Neural crest cell (in vitro differentiated cells): ENCODE results near the gene EXOC4. TPM values are rescaled to one million over a fixed set of nuclear protein-coding genes. Genes with fewer than 3 reads are reported as not detected.

Experiments used
- DNase-seq: peaks from one replicate; pipeline ENCODE4 v3.0.0; 2021; ENCODE audit warnings: low read depth, mixed read lengths, low spot score
- H3K27ac Mint-ChIP-seq: one replicate; pipeline ENCODE4 v1.8.0; 2021; ENCODE audit warnings: mild to moderate bottlenecking, mixed read lengths; ENCODE audit not compliant: unreplicated experiment
- H3K27me3 Mint-ChIP-seq: 2 replicates; pipeline ENCODE4 v1.8.0; 2021; ENCODE audit warnings: low read depth, mild to moderate bottlenecking, mixed read lengths
- H3K36me3 Mint-ChIP-seq: 2 replicates; pipeline ENCODE4 v1.8.0; 2021; ENCODE audit warnings: low read depth, mild to moderate bottlenecking, mixed read lengths
- H3K4me1 Mint-ChIP-seq: 2 replicates; pipeline ENCODE4 v1.8.0; 2021; ENCODE audit warnings: mixed read lengths
- H3K4me3 Mint-ChIP-seq: one replicate; pipeline ENCODE4 v1.8.0; 2021; ENCODE audit warnings: mild to moderate bottlenecking, mixed read lengths
- H3K9me3 Mint-ChIP-seq: 2 replicates; pipeline ENCODE4 v1.8.0; 2021; ENCODE audit warnings: mixed read lengths
- CTCF ChIP-seq: fragments of 200-600 bp; sonication (generic); conservative IDR thresholded peaks from 2 replicates; pipeline ENCODE4 v1.5.0; 2021; ENCODE audit warnings: antibody characterized with exemption, mild to moderate bottlenecking
- total RNA-seq: library from RNA; stranded (reverse); gene quantifications from 2 replicates; pipeline ENCODE4 v1.2.1, GENCODE V29; 2021

The EXOC4 gene
- total RNA-seq, 1 donor from 2014 or later, result 79.7 TPM

DNA sequence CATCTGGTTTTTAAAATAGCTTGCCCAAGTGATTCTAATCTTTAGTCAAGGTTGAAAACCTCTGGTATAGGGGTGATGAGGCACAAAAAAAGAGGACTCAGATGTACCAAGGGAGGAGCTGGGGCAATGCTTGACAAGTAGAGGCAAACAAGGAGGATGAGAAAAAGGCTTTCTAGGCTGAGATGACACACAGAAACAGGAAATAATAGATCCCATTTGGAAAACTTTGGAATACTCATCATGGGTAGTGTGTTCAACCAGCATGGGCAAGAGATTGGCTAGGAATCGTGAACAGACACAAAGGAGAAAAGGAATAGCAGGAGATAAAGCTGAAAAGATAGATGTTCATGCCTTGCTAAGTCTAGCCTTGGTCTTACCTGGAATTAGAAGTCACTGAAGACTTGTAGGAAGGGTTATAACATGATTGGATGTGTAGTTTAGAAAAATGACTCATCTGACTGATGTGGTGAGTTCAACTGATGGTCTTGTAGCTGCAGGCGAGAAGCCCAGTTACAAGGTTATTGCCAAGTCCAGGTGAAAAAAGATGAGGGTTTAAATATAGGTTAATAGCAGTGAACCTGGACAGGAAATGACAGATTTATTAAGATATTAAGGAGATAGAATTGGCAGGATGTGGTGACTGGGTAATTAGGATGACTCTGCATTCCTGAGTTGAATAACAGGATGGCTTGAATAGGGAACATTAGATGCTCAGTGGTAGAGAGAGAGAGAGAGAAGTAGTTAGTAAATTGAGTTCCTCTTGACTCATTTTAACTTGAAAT is 660.2 kb downstream of the EXOC4 start:
- Mint-ChIP-seq H3K9me3 (no peaks in the 10 kb centered on the region), H3K4me3 (no peak overlapping the region), H3K4me1 (no peaks in the 10 kb centered on the region), H3K36me3 (peaks cover 4% of the 10 kb centered on the region), H3K27ac (no peak overlapping the region), H3K27me3 (no peaks in the 10 kb centered on the region)
- DNase-seq, result no peak
- no peak for TF ChIP-seq CTCF

- Mint-ChIP-seq H3K27me3 (no peaks in the 10 kb centered on the region), H3K27ac (no peak overlapping the region), H3K9me3 (peaks cover 2% of the 10 kb centered on the region)
Observed at GRCh38 chr7:133916621-133917020, 663.7 kb downstream of the EXOC4 start.

DNA sequence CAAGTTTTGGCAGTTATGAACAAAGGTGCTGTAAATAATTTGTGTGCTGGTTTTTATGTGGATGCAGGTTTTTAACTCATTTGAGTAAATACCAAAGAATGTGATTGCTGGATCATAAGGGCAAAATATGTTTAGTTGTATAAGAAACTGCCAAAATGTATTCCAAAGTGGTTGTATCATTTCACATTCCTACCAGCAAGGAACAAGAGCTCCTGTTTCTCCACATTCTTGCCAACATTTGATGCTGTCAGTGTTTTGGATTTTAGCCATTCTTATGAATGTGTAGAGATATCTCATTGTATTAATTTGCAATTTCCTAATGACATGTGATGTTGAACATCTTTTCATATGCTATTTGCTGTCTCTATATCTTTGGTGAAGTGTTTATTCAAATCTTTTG is 666.9 kb downstream of the EXOC4 start:
- TF ChIP-seq CTCF, result no peak
- Mint-ChIP-seq H3K4me1 (peaks cover under 1% of the 10 kb centered on the region), H3K4me3 (no peak overlapping the region), H3K27ac (no peak overlapping the region), H3K27me3 (no peaks in the 10 kb centered on the region), H3K9me3 (peaks cover 7% of the 10 kb centered on the region), H3K36me3 (peaks cover 27% of the 10 kb centered on the region)
- no peak for DNase-seq

More at GRCh38 chr7:133916621-133917020, 663.7 kb downstream of the EXOC4 start:
- peaks cover 25% of the 10 kb centered on the region for H3K36me3 Mint-ChIP-seq
- TF ChIP-seq CTCF, result no peak
- no peak overlapping the region for H3K4me3 Mint-ChIP-seq
- no peaks in the 10 kb centered on the region for H3K4me1 Mint-ChIP-seq
- DNase-seq, result no peak

DNA sequence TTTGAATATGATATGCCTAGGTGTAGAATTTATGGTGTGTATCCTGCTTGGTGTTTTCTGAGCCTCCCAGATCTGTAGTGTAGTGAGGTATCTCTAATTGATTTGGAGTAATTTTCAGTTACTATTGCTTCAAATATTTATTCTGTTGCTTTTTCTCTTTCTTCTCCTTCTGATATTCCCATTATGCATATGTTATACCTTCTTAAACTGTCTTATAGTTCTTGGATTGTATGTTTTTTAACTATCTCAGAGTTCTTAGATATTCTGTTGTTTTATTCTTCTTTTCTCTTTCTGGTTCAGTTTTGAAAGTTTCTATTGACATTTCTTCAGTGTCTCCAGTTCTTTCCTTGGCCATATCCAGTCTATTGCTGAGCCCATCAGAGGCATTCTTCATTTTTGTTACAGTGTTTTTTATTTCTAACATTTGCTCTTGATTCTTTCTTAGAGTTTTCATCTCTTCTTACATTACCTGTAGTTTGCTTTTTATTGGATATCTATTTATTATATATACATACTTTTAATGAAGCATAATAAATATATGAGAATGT is 668.8 kb downstream of the EXOC4 start:
- DNase-seq, result no peak
- Mint-ChIP-seq H3K27ac (no peak overlapping the region), H3K4me3 (no peak overlapping the region), H3K4me1 (peaks cover 7% of the 10 kb centered on the region), H3K9me3 (peaks cover 7% of the 10 kb centered on the region), H3K27me3 (no peaks in the 10 kb centered on the region), H3K36me3 (peaks cover 27% of the 10 kb centered on the region)
- TF ChIP-seq CTCF, result no peak

GRCh38 chr7:133923974-133924373 is 671.1 kb downstream of the EXOC4 start:
- H3K27me3 Mint-ChIP-seq, result no peaks in the 10 kb centered on the region
- peaks cover 25% of the 10 kb centered on the region for H3K36me3 Mint-ChIP-seq
- no peak overlapping the region for H3K27ac Mint-ChIP-seq
- no peak for TF ChIP-seq CTCF
- DNase-seq, result no peak
- H3K4me3 Mint-ChIP-seq, result no peak overlapping the region
- H3K9me3 Mint-ChIP-seq, result peaks cover 7% of the 10 kb centered on the region
- peaks cover 7% of the 10 kb centered on the region for H3K4me1 Mint-ChIP-seq
